M059J (cell line): ENCODE results near the gene SH3RF3. TPM values are rescaled to one million over a fixed set of nuclear protein-coding genes. Genes with fewer than 3 reads are reported as not detected.

ENCODE experiments used
- DNase-seq: peaks from one replicate; pipeline ENCODE4 v3.0.0-alpha.2; 2012; ENCODE audit warnings: low read depth
- total RNA-seq: library from RNA; depleted of rRNA; stranded (reverse); fragments of >200 nt; shearing (Covaris generic); gene quantifications from 2 replicates; pipeline ENCODE4 v1.2.3, GENCODE V29; 2014

SH3RF3 gene
- total RNA-seq, 1 experiment from 2014 or later = 2.5 TPM

- DNase-seq = peak; percentile 37
These were observed 132.1 kb downstream of the SH3RF3 start for GRCh38 chr2:109260886-109261700.

GRCh38 chr2:109261906-109262631 lies 133.1 kb downstream of the SH3RF3 start:
- DNase-seq = no peak

GRCh38 chr2:109264595-109265328 lies 135.8 kb downstream of the SH3RF3 start:
- no peak for DNase-seq

- no peak for DNase-seq
These were observed 136.4 kb downstream of the SH3RF3 start for GRCh38 chr2:109265369-109265768.

GRCh38 chr2:109265953-109266352 lies 136.9 kb downstream of the SH3RF3 start:
- no peak for DNase-seq

GRCh38 chr2:109266496-109266895 lies 137.5 kb downstream of the SH3RF3 start:
- DNase-seq = no peak

GRCh38 chr2:109266998-109267854 lies 138.2 kb downstream of the SH3RF3 start:
- DNase-seq = no peak

- DNase-seq = no peak
These were observed 139.9 kb downstream of the SH3RF3 start for GRCh38 chr2:109268916-109269315.

- DNase-seq = no peak
These were observed 140.9 kb downstream of the SH3RF3 start for GRCh38 chr2:109269706-109270504.

GRCh38 chr2:109270505-109271312 lies 141.7 kb downstream of the SH3RF3 start:
- DNase-seq = no peak

- DNase-seq = no peak
These were observed 142.9 kb downstream of the SH3RF3 start for GRCh38 chr2:109271920-109272319.

- no peak for DNase-seq
These were observed 143.5 kb downstream of the SH3RF3 start for GRCh38 chr2:109272461-109272860.

GRCh38 chr2:109275120-109276012 lies 146.4 kb downstream of the SH3RF3 start:
- no peak for DNase-seq

- no peak for DNase-seq
These were observed 148.4 kb downstream of the SH3RF3 start for GRCh38 chr2:109277406-109277805.

- DNase-seq = no peak
These were observed 150.3 kb downstream of the SH3RF3 start for GRCh38 chr2:109279243-109279860.

- no peak for DNase-seq
These were observed 151.8 kb downstream of the SH3RF3 start for GRCh38 chr2:109280804-109281203.

GRCh38 chr2:109282360-109282759 lies 153.4 kb downstream of the SH3RF3 start:
- no peak for DNase-seq

GRCh38 chr2:109282865-109283264 lies 153.9 kb downstream of the SH3RF3 start:
- no peak for DNase-seq
